ENCODE data around the gene CCDC190. TPM values are rescaled to one million over a fixed set of nuclear protein-coding genes. Genes with fewer than 3 reads are reported as not detected.
A peak's percentile ranks its signal among the peaks of the same experiment; 100 is the strongest.
"Not testable (repeated sequence)": the region's sequence is repeated elsewhere in the genome, so short reads cannot be mapped to it uniquely, and the experiment has no call there.

CCDC190 gene
- total RNA-seq, 1 donor from 2014 or later = 0.31 TPM

- no peak for DNase-seq
These were observed 16.4 kb upstream of the CCDC190 start for GRCh38 chr1:162877412-162877811.

GRCh38 chr1:162876751-162877150 lies 15.8 kb upstream of the CCDC190 start:
- no peak for DNase-seq

- no peak for DNase-seq
These were observed 13.0 kb upstream of the CCDC190 start for GRCh38 chr1:162873671-162874666.

GRCh38 chr1:162872981-162873380 lies 12.0 kb upstream of the CCDC190 start:
- DNase-seq = no peak

- DNase-seq = not testable (repeated sequence)
These were observed 10.4 kb upstream of the CCDC190 start for GRCh38 chr1:162871417-162871816.

- no peak for DNase-seq
These were observed 8.0 kb upstream of the CCDC190 start for GRCh38 chr1:162868972-162869371.

GRCh38 chr1:162861625-162862024 lies 650 bp upstream of the CCDC190 start:
- DNase-seq = no peak

GRCh38 chr1:162859191-162859590 lies 1.8 kb downstream of the CCDC190 start:
- DNase-seq = no peak

- no peak for DNase-seq
These were observed 3.1 kb downstream of the CCDC190 start for GRCh38 chr1:162857850-162858249.

- DNase-seq = no peak
These were observed 4.7 kb downstream of the CCDC190 start for GRCh38 chr1:162856260-162856659.

GRCh38 chr1:162855461-162856150 lies 5.4 kb downstream of the CCDC190 start:
- no peak for DNase-seq

- peak; percentile 3 for DNase-seq
These were observed 6.6 kb downstream of the CCDC190 start for GRCh38 chr1:162854245-162854882.

- no peak for DNase-seq
These were observed 9.6 kb downstream of the CCDC190 start for GRCh38 chr1:162851341-162851740.

GRCh38 chr1:162849711-162850110 lies 11.3 kb downstream of the CCDC190 start:
- no peak for DNase-seq

- DNase-seq = peak; percentile 46
These were observed 13.0 kb downstream of the CCDC190 start for GRCh38 chr1:162847839-162848453.

- DNase-seq = no peak
These were observed 14.4 kb downstream of the CCDC190 start for GRCh38 chr1:162846256-162847212.

- DNase-seq = no peak
These were observed 16.8 kb downstream of the CCDC190 start for GRCh38 chr1:162844153-162844552.

GRCh38 chr1:162840250-162840839 lies 20.6 kb downstream of the CCDC190 start:
- no peak for DNase-seq

- no peak for DNase-seq
These were observed 22.1 kb downstream of the CCDC190 start for GRCh38 chr1:162838863-162839262.

GRCh38 chr1:162835157-162835899 lies 25.6 kb downstream of the CCDC190 start:
- no peak for DNase-seq

Measured in occipital lobe (tissue), 2 donors.